Lower leg skin (tissue), 4 donors: Measurements from ENCODE around the gene CYFIP1. TPM values are rescaled to one million over a fixed set of nuclear protein-coding genes. Genes with fewer than 3 reads are reported as not detected.

Source experiments
- DNase-seq, 2 donors: peaks; one replicate each; pipeline ENCODE4 v3.0.0-alpha.2; 2019; ENCODE audit warnings: low spot score in 2 of 2
- H3K4me3 ChIP-seq: fragments of 200-600 bp; sonication (generic); 2 replicates; pipeline ENCODE4 v1.5.1; 2017; ENCODE audit warnings: mild to moderate bottlenecking, low read depth; ENCODE audit not compliant: poor library complexity, severe bottlenecking
- POLR2A ChIP-seq, 2 donors: fragments of 450-650 bp; IDR thresholded peaks; one replicate each; pipeline ENCODE4 v1.6.1; 2016 to 2017; ENCODE audit warnings: antibody characterized with exemption in 2 of 2, mild to moderate bottlenecking in 1 of 2, moderate library complexity in 1 of 2
- WGBS, 2 donors: methylation state at CpG; one replicate each; pipeline ENCODE4 v1.1.5; 2018; 5-methylcytosine and 5-hydroxymethylcytosine counted together
- intact Hi-C: fragments of 100-400 bp; cut with DNase I; formaldehyde crosslinking; loops from one replicate; pipeline ENCODE4 v1.15.0; 2023; ENCODE audit warnings: low total_unique reads
- total RNA-seq, 4 donors: library from RNA; depleted of rRNA; stranded (reverse); fragments of >200 nt; gene quantifications; one replicate each; pipeline ENCODE4 v1.1.0, GENCODE V29; 2016
- TF ChIP-seq, protein P1 (sequence below), 3 donors: fragments of 450-650 bp; IDR thresholded peaks; one replicate each; pipeline ENCODE4 v1.5.1; 2016; ENCODE audit warnings: antibody characterized with exemption in 3 of 3, mild to moderate bottlenecking in 3 of 3, moderate library complexity in 2 of 3

The CYFIP1 gene
- total RNA-seq, 4 donors from 2014 or later = 81.0 to 108 (median 94.6) TPM

DNA sequence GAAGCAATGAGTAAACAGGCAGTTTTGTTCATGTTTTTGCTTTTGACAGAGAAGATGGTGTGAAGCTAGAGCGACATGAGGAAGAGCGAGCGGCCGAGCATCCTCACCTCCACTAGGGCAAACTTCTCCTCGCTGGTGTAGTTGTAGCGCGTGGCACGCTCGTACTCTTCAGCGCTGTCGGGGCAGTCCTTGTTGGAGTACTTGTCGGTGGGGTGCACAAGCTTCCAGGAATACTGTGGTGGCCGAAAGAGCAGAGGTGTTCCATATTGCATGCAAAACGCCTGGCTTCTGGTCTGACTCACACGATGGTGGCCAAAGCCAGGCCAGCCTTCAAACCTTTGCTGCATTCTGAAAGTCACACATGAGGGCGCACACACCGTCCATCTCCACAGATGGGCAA, 54.3 kb downstream of the CYFIP1 start:
- 94 to 96% methylated on average over 17 of the region's 17 CpGs for WGBS, 2 donors

DNA sequence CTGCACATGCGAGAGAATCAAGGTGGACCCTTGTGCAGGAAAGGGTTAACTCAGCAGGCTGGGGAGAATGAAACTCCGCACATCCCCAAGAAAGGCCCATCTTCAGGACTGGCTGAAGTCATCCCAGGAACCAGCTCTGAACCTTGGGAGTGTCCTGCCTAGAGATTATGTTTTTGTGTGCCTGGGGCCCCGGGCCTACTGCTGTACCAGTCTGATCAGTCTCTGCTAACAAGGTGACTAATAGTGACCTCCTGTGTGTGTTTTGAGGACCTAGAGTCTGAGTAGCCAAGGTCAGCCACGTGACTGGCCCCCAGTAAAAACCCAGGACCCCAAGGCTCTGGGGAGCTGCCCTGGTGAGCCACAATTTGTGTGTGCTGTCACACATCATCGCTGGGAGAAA, 58.2 kb downstream of the CYFIP1 start:
- no peak for DNase-seq
- TF ChIP-seq POLR2A (IDR thresholded peaks at IDR 0.05) = no peak
- TF ChIP-seq, protein P1, sequence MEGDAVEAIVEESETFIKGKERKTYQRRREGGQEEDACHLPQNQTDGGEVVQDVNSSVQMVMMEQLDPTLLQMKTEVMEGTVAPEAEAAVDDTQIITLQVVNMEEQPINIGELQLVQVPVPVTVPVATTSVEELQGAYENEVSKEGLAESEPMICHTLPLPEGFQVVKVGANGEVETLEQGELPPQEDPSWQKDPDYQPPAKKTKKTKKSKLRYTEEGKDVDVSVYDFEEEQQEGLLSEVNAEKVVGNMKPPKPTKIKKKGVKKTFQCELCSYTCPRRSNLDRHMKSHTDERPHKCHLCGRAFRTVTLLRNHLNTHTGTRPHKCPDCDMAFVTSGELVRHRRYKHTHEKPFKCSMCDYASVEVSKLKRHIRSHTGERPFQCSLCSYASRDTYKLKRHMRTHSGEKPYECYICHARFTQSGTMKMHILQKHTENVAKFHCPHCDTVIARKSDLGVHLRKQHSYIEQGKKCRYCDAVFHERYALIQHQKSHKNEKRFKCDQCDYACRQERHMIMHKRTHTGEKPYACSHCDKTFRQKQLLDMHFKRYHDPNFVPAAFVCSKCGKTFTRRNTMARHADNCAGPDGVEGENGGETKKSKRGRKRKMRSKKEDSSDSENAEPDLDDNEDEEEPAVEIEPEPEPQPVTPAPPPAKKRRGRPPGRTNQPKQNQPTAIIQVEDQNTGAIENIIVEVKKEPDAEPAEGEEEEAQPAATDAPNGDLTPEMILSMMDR (IDR thresholded peaks at IDR 0.05) = no peak
- 88 to 98% methylated on average over 5 of the region's 5 CpGs for WGBS, 2 donors
- no peak overlapping the region for H3K4me3 ChIP-seq
- intact Hi-C loops = no loop called here

More for the DNA sequence above, 54.3 kb downstream of the CYFIP1 start:
- no peak for DNase-seq
- intact Hi-C loops = no loop called here
- TF ChIP-seq POLR2A (IDR thresholded peaks at IDR 0.05) = no peak
- TF ChIP-seq, protein P1 (IDR thresholded peaks at IDR 0.05) = no peak
- H3K4me3 ChIP-seq = no peak overlapping the region

GRCh38 chr15:22919171-22919570, 61.0 kb downstream of the CYFIP1 start:
- intact Hi-C loops = no loop called here
- 60 to 77% methylated on average over 3 of the region's 3 CpGs for WGBS, 2 donors
- TF ChIP-seq, protein P1 (IDR thresholded peaks at IDR 0.05) = no peak
- no peak for TF ChIP-seq POLR2A (IDR thresholded peaks at IDR 0.05)
- no peak for DNase-seq
- no peak overlapping the region for H3K4me3 ChIP-seq

DNA sequence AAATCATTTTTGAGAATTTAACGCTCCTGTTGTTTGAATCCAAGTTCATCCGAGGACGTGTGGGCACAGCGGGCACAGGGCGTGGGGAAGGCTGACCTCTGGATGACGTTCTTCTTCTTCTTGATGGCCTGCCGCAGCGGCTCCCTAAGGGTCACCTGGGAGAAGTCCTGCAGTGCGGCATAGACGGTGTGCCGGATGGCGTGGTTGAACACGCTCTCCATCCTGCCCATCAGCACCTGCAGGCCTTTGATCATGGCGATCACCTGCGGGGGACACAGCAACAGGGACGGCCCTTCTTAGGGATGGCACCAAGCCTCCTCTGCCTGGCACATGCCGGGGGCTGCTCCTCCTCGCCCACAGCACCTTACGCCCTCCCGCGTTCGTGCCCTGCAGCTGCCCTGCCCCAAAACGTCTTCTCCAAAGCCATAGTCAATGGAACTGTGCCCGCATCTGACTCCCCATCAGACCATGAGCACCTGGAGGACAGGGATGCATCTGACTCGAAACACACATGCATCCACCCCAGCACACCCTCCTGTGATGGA, 61.5 kb downstream of the CYFIP1 start:
- intact Hi-C loops = no loop called here
- no peak overlapping the region for H3K4me3 ChIP-seq
- no peak for DNase-seq
- TF ChIP-seq POLR2A (IDR thresholded peaks at IDR 0.05) = no peak
- TF ChIP-seq, protein P1 (IDR thresholded peaks at IDR 0.05) = no peak
- WGBS, 2 donors = 94 to 96% methylated on average over 25 of the region's 25 CpGs

GRCh38 chr15:22918056-22918455, 62.1 kb downstream of the CYFIP1 start:
- 87 to 90% methylated on average over 6 to 9 of the region's 9 CpGs for WGBS, 2 donors
- intact Hi-C loops = no loop called here

More at GRCh38 chr15:22918056-22918455, 62.1 kb downstream of the CYFIP1 start:
- TF ChIP-seq POLR2A (IDR thresholded peaks at IDR 0.05) = no peak
- TF ChIP-seq, protein P1 (IDR thresholded peaks at IDR 0.05) = no peak
- no peak overlapping the region for H3K4me3 ChIP-seq
- DNase-seq = no peak
